ENCODE measurements around the gene ASPSCR1. TPM values are rescaled to one million over a fixed set of nuclear protein-coding genes. Genes with fewer than 3 reads are reported as not detected.

The ASPSCR1 gene
- total and polyA plus RNA-seq, 9 of the 15 experiments (the other 6 are each of a cell fraction or from before 2014, with no cell fraction given): 0.90 to 36.9 (median 11.6) TPM

- WGBS (ENCODE audit: insufficient coverage, low coverage, missing lambda C conversion rate): 88% methylated on average over 13 of the region's 16 CpGs
- 0 out of 2 replicates have a peak, but pooled peaks have one; percentile 36 for TF ChIP-seq RBFOX2 (IDR thresholded peaks at IDR 0.05; ENCODE audit: low read depth, low read length)
- no peak for TF ChIP-seq NFIC (IDR thresholded peaks at IDR 0.05)
- TF ChIP-seq BRD4 (IDR thresholded peaks at IDR 0.05): no peak
- peak; percentile 60; the same call in 1 of the 2 replicates for TF ChIP-seq POLR2G (IDR thresholded peaks at IDR 0.05; ENCODE audit: low read depth, low read length)
- TF ChIP-seq FOXJ3 (CRISPR knock-in tag; IDR thresholded peaks at IDR 0.05): no peak
- TF ChIP-seq HMG20A (CRISPR knock-in tag; conservative IDR thresholded peaks at IDR 0.05): no peak
- TF ChIP-seq ETV1 (tag; conservative IDR thresholded peaks at IDR 0.05; ENCODE audit: low read depth): no peak
- Histone ChIP-seq H3K9me3 (replicated peaks; ENCODE audit: control insufficient read depth, insufficient read depth, low read depth, low read length) (no peaks in the 10 kb centered on the region; the same call in 1 of the 2 replicates), H3K4me3 (no peak overlapping the region), H4K20me1 (replicated peaks; ENCODE audit: control insufficient read depth, insufficient read depth, low read length) (no peaks in the 10 kb centered on the region), H3K27ac (ENCODE audit: extremely low read depth, low read depth, low read length) (no peak overlapping the region), H3K4me2 (ENCODE audit: insufficient read depth, low read length) (no peak overlapping the region), H3K4me1 (replicated peaks in 1 of 2; ENCODE audit: control insufficient read depth in 2 of 2, insufficient read depth in 2 of 2, low read length in 2 of 2) (peaks cover 0 to 45% of the 10 kb centered on the region in 2 experiments; a peak in 3 of 5 replicates), H3K9ac (ENCODE audit: insufficient read depth in 1 of 2, low read depth in 2 of 2, low read length in 2 of 2) (peak overlapping the region in 1 of 2 experiments; percentile 74; a peak in 2 of 4 replicates), H2AFZ (ENCODE audit: low read depth, low read length) (no peak overlapping the region), H3K79me2 (ENCODE audit: control insufficient read depth, insufficient read depth, low read length) (no peaks in the 10 kb centered on the region; the same call in 2 of the 3 replicates), H3K27me3 (ENCODE audit: control insufficient read depth in 2 of 2, insufficient read depth in 2 of 2, low read length in 2 of 2) (no peaks in the 10 kb centered on the region), H3K36me3 (ENCODE audit: control insufficient read depth, insufficient read depth, low read length) (peaks cover 19% of the 10 kb centered on the region; the same call in 2 of the 3 replicates), H3K9me1 (ENCODE audit: control insufficient read depth, insufficient read depth, low read length) (no peaks in the 10 kb centered on the region)
- intact Hi-C loops (cut with micrococcal nuclease) (loop anchor here (10.0 kb wide), 1 partner anchor 202 kb away; no protein-coding TSS in a partner anchor), in situ Hi-C loops (cut with MboI) (no loop called here)
- ChIA-PET CTCF (ENCODE audit: low intra/inter-chr PET ratio) (interaction anchor here (0.9 kb wide), 1 partner anchor 84 kb away, joined by 3 read pairs; no protein-coding TSS in a partner anchor), POLR2A (interaction anchor here (0.6 to 1.0 kb wide), 3 partner anchors 30 to 36 kb away, joined by 3 to 6 read pairs (median 3); no protein-coding TSS in a partner anchor)
- BruUV-seq (replicated peaks): no TSS peak
- FAIRE-seq (no peak), DNase-seq (ENCODE audit: extremely low read depth in 1 of 4, low spot score in 3 of 4) (no peak), ATAC-seq (no peak; the same call in 1 of the 3 replicates)
Measured at GRCh38 chr17:81952792-81953228, 24.6 kb upstream of the ASPSCR1 start.

Measured in K562 (cell line).